Measurements from ENCODE around the gene IL1A.

The IL1A gene

GRCh38 chr2:112817082-112817689, 32.9 kb upstream of the IL1A start:
- no peak for DNase-seq

GRCh38 chr2:112814278-112814677, 30.0 kb upstream of the IL1A start:
- no peak for DNase-seq

GRCh38 chr2:112813280-112813966, 29.1 kb upstream of the IL1A start:
- no peak for DNase-seq

GRCh38 chr2:112812318-112813267, 28.3 kb upstream of the IL1A start:
- DNase-seq: no peak

DNA sequence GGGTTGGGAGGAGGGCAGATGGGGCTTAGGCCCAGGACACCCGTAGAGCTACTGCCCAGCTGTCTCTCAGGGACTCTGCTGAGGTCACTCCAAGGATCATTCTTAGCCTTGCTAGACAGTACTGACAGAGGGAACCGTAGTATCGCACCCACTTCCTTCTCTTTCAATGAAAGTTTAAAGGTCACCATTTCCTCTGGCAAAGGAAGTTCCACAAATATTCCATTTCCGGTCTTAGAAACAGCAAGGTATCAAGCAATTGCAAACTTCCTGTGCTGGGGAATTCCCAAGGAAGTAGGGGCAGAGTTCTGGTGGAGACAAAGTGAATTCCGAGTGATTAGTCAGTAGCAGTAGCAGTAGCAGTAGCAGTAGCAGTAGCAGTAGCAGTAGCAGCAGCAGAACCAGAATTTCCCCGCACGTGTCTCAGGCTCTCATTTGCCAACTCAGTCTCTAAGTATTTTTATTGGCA, 27.6 kb upstream of the IL1A start:
- DNase-seq: peak; percentile 56

- DNase-seq: no peak
Measured at GRCh38 chr2:112811276-112811831, 27.1 kb upstream of the IL1A start.

GRCh38 chr2:112809112-112809511, 24.8 kb upstream of the IL1A start:
- no peak for DNase-seq

- DNase-seq: no peak
Measured at GRCh38 chr2:112807233-112807807, 23.0 kb upstream of the IL1A start.

DNA sequence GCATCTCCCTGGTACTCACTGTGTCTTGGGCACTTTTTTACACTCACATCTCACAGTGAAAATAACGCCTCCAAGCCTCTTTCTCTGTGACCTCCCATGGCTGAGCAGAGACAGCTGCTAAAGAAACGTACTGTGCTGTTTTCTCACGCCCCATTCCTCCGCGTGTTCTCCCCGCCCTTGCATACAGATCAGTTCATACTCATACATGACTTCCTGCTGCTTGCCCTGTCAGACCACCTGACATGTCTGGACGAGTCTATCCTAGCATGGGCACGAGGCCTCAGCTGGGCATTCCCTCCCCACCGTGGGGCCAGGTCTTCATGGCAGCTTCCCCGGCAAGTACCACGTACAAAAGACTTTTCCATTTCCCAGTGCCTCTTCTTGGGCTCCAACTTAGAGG, 21.2 kb upstream of the IL1A start:
- DNase-seq: no peak

- DNase-seq: no peak
Measured at GRCh38 chr2:112803691-112804521, 19.6 kb upstream of the IL1A start.

DNA sequence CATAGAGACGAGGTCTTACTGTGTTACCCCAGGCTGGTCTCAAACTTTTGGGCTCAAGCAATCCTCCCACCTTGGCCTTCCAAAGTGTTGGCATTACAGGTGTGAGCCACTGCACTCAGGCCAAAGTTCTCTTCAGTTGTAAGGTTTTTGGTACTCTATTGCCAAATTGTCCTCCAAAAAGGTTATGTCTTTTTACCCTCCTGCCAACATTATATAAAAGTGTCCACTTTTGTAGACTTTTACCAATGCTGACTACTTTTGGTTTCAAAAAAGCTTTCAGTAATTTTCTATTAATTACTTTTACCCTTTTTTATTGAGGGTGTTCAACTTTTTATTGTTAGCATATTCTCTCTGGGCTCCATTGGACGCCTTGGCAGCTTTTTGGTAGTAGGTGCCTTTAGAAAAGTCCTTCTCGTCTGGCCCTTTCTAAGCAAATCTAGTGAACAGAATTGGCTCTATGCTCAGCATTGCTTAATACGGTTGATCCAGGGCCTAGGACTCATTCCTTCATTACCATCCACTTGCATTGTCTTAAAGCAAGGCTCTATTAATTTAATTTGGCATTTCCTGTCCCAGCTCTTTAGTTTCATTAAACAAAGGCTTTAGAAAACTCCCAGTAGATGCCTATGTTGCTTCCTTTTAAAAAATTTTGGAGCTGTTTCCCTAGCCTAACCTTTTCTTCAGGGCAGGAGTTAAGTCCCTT, 16.7 kb upstream of the IL1A start:
- no peak for DNase-seq

DNA sequence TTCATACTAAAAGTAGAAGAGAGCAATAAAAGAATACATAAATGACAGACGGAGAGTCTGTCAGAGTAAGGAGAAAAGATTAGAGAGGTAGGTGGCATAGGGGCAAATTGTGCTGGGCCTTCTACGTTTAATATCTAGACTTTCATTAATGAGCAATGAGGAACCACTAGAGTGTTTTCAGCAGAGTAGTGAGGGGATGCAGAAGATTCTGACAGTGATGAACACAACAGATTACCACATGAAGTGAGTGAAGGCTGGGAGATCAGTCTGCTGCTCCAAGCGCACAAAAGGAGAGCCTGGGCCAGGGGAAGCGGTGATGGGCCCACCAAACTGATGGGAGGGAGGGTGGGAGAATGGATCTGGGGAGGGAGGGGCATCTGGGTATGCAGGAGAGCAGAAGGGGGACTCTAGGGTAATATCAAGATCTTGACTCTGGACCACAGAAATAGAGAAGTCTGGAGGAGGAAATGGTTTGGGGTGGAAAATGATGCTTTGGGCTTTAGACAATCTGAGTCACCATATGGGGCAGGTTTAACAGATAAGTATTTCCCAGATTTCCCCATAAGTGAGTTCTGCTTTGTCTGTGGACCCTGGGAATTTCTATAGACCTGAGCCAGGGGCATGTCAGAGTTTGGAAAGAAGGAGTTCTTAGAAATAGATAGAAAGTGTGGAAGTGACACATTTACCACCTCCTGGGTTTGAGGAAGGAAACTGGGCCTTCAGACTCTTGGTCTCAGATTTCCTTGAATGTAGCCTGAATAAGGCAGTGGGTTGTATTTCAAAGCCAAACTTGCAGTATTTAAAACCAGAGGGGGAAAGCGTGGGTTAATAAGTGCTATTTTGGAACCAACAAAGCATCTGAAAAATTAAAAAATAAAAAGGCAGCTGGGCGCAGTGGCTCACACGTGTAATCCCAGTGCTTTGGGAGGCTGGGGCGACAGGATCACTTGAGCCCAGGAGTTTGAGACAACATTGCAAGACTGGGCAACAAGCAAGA, 15.0 kb upstream of the IL1A start:
- DNase-seq: peak; percentile 37

DNA sequence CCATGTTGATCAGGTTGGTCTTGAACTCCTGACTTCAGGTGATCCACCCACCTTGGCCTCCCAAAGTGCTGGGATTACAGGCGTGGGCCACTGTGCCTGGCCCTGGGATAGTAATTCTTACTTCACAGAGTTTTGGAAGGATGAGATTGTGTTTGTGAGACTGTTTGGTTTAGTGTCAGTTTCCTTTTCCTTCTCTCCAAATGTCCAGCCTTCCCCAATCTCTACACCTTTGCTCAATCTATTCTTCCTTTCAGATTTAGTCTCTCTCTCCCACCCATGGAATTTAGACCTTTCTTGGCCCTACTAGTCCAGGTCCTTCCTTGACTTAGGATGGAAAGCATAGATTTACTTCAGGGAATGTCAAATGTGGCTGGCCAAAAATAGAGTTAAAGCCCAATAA, 12.2 kb upstream of the IL1A start:
- DNase-seq: no peak

GRCh38 chr2:112795774-112796173, 11.5 kb upstream of the IL1A start:
- no peak for DNase-seq

- DNase-seq: no peak
Measured at GRCh38 chr2:112794841-112795240, 10.5 kb upstream of the IL1A start.

DNA sequence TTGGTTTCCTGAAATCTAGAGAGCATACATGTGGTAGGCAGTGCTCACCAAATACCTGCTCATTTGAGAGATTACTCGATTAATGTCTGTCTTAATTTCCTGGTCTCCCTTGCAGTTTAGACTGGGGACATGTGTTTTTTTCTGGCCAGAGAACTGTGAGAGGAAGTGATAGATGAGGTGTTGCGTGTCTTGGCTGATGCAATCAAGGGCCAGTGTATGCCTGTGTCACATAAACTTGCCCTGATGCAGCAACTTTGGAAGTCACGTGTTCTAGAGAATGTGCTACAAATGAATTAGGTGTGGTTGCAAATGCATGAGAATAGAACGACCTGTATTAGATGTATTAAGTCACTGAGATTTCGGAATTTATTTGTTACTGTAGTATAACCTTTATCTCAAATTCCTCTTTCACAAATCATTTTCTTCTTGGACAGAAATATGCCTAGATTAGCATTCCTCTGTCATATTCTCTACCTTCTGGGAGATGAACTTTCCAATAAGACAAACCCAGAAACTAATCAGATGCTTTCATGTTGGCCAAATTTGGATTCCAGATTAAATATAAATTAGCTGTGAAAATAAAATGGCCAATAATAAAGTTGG, 9.9 kb upstream of the IL1A start:
- DNase-seq: peak; percentile 81

- peak; percentile 33 for DNase-seq
Measured at GRCh38 chr2:112793449-112793978, 9.2 kb upstream of the IL1A start.

DNA sequence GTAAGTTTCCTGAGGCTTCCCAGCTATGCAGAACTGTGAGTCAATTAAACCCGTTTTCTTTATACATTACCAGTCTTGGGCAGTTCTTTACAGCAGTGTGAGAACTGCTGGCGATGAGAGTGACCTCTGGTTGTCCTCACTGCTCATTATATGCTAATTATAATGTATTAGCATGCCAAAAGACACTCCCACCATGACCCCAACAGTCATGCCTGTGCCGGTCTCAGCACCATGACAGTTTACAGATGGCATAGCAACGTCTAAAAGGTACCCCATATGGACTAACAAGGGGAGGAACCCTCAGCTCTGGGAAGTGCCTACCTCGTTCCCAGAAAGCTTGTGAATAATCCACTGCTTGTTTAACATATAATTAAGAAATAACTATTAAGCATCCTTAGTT, 8.1 kb upstream of the IL1A start:
- DNase-seq: no peak

- DNase-seq: no peak
Measured at GRCh38 chr2:112791693-112792230, 7.5 kb upstream of the IL1A start.

Data from CD4-positive, alpha-beta T cell treated with Interleukin-15 for 1 hour (primary cell).